Upper lobe of left lung (tissue), 4 donors: ENCODE results near the gene SETD2.

Experiments
- EP300 ChIP-seq, 4 donors: sonication (generic); formaldehyde crosslinking; IDR thresholded peaks; one replicate each; pipeline ENCODE4 v1.5.1; 2017; ENCODE audit warnings: antibody characterized with exemption in 4 of 4, control low read depth in 2 of 4
- TF ChIP-seq, protein P1 (sequence below), 6 experiments: fragments of 450-650 bp in 4 of 6; fragments of 200-600 bp in 2 of 6; sonication (generic) in 2 of 6; IDR thresholded peaks; one replicate each; pipeline ENCODE4 v1.5.1; 2016 to 2019; ENCODE audit warnings: antibody characterized with exemption in 6 of 6

DNA sequence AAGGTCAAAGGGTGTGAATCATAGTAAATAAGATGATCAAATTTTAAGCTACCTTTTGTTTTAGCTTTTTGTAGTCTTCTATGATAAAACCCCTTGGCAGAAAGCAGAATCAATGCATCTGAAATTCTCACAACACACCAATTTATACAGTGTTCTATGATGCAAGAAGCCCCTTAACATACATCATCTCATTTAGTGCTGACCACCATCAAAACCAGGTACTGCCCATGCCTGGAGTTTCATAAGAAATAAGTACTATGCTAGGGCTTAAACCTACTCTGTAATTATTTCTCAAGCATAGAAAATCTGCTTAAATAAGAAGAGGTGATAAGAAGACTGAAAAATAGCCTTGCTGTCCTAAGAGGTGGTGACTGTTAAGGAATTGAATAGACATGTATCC, 116.8 kb downstream of the SETD2 start:
- TF ChIP-seq, protein P1, sequence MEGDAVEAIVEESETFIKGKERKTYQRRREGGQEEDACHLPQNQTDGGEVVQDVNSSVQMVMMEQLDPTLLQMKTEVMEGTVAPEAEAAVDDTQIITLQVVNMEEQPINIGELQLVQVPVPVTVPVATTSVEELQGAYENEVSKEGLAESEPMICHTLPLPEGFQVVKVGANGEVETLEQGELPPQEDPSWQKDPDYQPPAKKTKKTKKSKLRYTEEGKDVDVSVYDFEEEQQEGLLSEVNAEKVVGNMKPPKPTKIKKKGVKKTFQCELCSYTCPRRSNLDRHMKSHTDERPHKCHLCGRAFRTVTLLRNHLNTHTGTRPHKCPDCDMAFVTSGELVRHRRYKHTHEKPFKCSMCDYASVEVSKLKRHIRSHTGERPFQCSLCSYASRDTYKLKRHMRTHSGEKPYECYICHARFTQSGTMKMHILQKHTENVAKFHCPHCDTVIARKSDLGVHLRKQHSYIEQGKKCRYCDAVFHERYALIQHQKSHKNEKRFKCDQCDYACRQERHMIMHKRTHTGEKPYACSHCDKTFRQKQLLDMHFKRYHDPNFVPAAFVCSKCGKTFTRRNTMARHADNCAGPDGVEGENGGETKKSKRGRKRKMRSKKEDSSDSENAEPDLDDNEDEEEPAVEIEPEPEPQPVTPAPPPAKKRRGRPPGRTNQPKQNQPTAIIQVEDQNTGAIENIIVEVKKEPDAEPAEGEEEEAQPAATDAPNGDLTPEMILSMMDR (IDR thresholded peaks at IDR 0.05) = no peak
- no peak for TF ChIP-seq EP300 (IDR thresholded peaks at IDR 0.05)
